ENCODE results near the gene RAI2.

The RAI2 gene

DNA sequence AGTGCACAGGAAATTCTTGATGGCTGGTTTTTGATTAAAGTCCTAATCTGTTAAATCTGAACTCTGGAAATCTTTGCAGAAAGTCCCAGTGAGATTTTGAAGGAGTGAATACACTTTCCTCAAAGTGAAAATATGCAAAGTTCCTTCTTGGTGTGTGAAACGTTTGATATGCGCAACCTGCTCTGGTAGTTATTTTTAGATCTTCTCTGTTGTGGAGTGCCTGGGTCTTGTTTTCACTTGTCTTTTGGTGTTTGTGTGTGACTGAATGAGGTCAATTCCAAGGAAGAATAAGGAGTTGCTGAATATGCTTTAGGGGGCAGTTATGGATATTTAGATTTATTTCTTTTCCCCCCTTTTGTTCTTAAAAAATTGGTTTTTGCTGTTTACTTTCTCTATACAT lies 82.1 kb downstream of the RAI2 start:
- DNase-seq, result no peak

DNA sequence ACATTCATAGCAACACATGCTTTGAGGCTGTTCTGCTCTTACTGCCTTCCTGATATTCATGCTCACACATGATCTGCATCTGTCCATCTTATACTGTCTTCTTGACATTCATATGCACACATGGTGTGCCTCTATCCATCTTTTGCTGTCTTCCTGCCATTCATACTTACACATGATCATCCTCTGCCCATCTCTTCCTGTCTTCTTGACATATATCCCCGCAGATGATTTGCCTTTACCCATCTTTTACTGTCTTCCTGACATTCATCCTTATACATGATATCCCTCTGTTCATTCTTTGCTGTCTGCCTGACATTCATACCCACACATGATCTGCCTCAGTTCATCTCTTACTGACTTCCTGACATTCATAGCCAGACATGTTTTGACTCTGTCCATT lies 87.0 kb downstream of the RAI2 start:
- no peak for DNase-seq

DNA sequence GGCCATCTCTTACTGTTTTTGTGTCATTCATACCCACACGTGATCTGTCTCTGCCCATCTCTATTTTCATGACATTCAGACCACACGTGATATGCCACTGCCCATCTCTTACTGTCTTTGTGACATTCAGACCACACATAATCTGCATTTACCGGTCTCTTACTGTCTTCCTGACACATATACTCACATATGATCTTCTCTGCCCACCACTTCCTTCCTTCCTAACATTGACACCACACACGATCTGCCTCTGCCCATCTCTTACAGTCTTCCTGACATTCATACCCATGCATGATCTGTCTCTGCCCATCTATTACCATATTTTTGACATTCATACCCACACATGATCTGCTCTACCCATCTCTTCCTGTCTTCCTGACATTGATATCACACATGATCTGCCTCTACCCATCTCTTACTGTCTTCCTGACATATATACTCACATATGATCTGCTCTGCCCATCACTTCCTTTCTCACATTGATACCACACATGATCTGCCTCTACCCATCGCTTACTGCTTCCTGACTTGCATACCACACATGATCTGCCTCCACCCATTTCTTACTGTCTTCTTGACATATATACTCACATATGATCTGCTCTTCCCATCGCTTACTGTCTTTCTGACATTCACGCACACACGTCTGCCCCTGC lies 87.7 kb downstream of the RAI2 start:
- no peak for DNase-seq

DNA sequence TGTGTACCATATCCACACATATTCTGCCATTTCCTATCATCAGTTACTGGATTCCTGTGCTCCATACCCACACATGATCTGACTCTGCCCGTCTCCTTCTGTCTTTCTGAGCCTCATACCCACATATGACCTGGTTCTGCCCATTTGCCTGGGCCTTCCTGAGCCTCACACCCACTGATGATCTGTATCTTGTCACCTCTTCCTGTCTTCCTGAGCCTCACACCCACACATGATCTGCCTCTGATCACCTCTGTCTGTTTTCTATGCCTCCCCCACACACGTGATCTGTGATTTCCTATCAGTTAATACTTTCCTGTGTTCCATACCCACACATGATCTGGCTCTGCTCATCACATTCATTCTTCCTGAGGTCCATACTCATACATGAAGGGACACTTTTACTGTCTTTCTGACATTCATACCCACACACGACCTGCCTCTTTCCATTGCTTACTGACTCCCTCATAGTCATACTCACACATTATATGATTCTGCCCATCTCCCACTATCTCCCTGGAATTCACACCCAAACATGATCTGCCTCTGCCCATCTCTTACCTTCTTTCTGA lies 91.3 kb downstream of the RAI2 start:
- no peak for DNase-seq

DNA sequence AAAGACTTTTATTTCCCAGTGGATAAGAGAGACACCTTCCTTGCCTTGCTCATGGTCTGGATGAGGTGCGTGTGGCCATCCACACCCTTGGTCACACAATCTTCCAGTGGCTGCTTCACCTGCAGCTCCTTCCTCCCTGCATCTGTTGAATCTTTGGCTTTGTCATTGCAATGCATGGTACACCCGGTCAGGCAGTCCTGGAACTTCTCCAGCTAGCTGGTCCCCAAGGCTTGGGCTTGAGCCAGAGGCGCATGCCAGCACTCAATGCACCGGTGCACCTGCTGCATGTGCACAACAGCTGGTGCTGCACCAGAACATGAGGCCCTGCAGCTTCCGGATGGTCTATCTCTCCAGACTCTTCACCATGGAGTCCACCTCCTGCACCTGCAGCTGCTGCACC lies 92.1 kb downstream of the RAI2 start:
- no peak for DNase-seq

DNA sequence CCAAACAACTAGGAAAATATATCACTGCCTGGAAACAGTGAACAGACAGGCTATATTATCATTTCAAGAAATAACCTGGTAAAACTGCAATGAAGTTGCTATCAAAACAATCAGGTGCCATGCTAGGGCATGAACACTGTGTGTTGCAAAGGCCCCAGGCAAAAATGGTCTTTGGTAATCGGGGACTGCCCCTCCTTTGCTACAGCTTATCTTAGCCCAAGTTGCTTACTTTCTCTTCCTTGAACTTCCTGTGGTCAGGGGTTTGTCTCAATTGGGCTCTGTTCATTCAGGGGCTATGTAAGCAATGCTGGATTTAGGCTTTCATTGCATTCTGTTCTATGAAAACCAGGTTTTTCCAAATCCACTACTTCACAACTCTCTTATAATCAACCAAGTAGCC lies 93.4 kb downstream of the RAI2 start:
- no peak for DNase-seq

DNA sequence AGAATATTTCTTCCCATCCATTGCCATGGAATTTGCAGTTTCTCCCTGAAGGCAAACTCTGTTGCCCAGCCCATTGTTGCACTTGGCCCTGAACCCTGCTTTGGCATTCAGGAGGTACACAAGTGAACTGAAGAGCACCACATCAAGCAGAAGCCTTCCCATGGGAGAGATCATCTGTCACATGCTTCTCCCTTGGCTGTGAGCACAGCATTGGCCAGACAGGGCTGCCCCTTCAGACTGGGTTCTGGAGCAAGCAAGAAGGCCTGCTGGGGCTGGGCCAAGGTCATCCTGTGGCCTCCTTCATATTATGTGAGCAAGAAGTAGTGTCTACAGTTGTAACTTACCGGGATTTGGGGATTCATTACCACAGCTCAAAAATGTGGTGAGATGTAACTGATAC lies 101.1 kb downstream of the RAI2 start:
- no peak for DNase-seq

DNA sequence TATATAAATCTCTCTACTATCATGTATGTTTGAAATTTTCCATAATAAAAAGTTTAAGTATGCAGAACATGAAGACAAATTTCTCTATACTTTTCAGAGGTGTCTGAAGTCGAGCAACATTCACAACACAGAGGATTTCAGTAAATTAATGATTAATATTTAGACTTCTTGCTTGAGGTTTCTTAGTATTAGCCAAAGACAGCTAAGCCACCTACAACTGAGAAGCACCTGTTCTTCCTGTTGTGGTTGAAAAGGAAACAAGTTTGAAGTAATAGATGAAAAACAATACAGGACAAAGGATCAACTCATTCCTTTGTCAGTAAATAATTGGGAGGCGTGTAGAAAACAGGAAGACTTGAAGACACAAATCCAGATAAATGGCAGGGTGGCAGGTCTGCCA lies 102.7 kb downstream of the RAI2 start:
- no peak for DNase-seq

DNA sequence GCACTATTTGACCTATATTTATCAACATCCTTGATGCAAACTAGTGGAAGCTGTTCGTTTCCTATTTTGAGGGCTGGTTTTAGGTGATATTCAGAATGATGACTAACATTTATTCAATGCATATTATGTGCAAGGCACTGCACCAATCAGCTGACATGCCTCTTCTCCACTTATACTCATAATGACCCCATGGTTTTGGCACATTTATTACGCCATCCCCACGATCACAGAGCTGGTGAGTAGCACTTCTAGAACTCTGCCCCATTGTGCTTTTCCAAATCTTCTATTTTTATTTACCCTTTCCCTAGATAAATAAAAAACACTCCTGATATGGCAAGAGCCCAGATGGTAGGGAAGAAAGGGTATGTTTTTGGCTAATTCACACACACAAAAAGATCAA lies 110.7 kb downstream of the RAI2 start:
- no peak for DNase-seq

Measured in suppressor macrophage treated with lipopolysaccharide for 4 hours (primary cell).